GM12878 (cell line): ENCODE measurements around the gene MFAP3L.

Experiments
- ATF7 ChIP-seq: fragments of 450-650 bp; IDR thresholded peaks from 2 replicates; pipeline ENCODE4 v1.6.1; 2016; ENCODE audit warnings: low read depth, mild to moderate bottlenecking
- CEBPB ChIP-seq, 2 experiments: fragments of 150-350 bp in 1 of 2; IDR thresholded peaks; 2 replicates each; pipeline ENCODE4 v1.6.1; 2012 to 2014; ENCODE audit warnings: low read depth in 2 of 2, low read length in 2 of 2, borderline replicate concordance in 1 of 2, inconsistent platforms in 1 of 2
- CTCF ChIP-seq, 3 experiments: IDR thresholded peaks in 2 of 3; conservative IDR thresholded peaks in 1 of 3; 2 replicates each; pipeline ENCODE4 v1.5.1; 2011; ENCODE audit warnings: low read depth in 3 of 3, low read length in 3 of 3, mild to moderate bottlenecking in 3 of 3, control low read depth in 2 of 3, moderate library complexity in 2 of 3, inconsistent platforms in 1 of 3, mixed read lengths in 1 of 3; ENCODE audit not compliant: control insufficient read depth in 2 of 3, insufficient read depth in 1 of 3; ENCODE audit errors: extremely low read depth in 1 of 3
- E2F4 ChIP-seq: IDR thresholded peaks from 2 replicates; pipeline ENCODE4 v1.6.1; 2012; ENCODE audit warnings: low read depth, low read length, improper control_type of control experiment
- EGR1 ChIP-seq, 2 experiments: IDR thresholded peaks; 1 replicate in 1 of 2; 2 replicates in 1 of 2; pipeline ENCODE4 v1.6.1; 2011 to 2012; ENCODE audit warnings: low read depth in 2 of 2, low read length in 2 of 2, borderline replicate concordance in 1 of 2, mild to moderate bottlenecking in 1 of 2, moderate library complexity in 1 of 2
- ELK1 ChIP-seq: IDR thresholded peaks from 2 replicates; pipeline ENCODE4 v1.6.1; 2012; ENCODE audit warnings: low read depth, low read length, improper control_type of control experiment
- EZH2 ChIP-seq: IDR thresholded peaks from 2 replicates; pipeline ENCODE4 v1.6.1; 2012; ENCODE audit warnings: low read depth, mild to moderate bottlenecking, control low read depth, inconsistent platforms, low read length, borderline replicate concordance; ENCODE audit not compliant: control insufficient read depth
- FOXM1 ChIP-seq: IDR thresholded peaks from 2 replicates; pipeline ENCODE4 v1.6.1; 2012; ENCODE audit warnings: low read depth, mild to moderate bottlenecking, inconsistent platforms, low read length, moderate library complexity
- PKNOX1 ChIP-seq: fragments of 450-650 bp; IDR thresholded peaks from 2 replicates; pipeline ENCODE4 v1.6.1; 2016; ENCODE audit warnings: mild to moderate bottlenecking
- RAD21 ChIP-seq: IDR thresholded peaks from 2 replicates; pipeline ENCODE4 v1.6.1; 2011; ENCODE audit warnings: mild to moderate bottlenecking, low read depth, low read length, moderate library complexity; ENCODE audit not compliant: insufficient read depth
- RBBP5 ChIP-seq: fragments of 200-600 bp; sonication (generic); conservative IDR thresholded peaks from 2 replicates; pipeline ENCODE4 v1.6.1; 2016
- ZNF274 ChIP-seq: IDR thresholded peaks from one replicate; pipeline ENCODE4 v1.8.0; 2011; ENCODE audit not compliant: insufficient read length, insufficient read depth

GRCh38 chr4:170001011-170001744 lies 25.0 kb downstream of the MFAP3L start:
- TF ChIP-seq FOXM1 (no peak), RAD21 (no peak), ZNF274 (no peak), RBBP5 (no peak), ATF7 (no peak), CTCF (IDR thresholded peaks at IDR 0.05 in 2 of 3, conservative IDR thresholded peaks at IDR 0.05 in 1 of 3; ENCODE audit: control insufficient read depth in 2 of 3, extremely low read depth in 1 of 3, insufficient read depth in 1 of 3, low read depth in 3 of 3, low read length in 3 of 3) (no peak), PKNOX1 (no peak), ELK1 (no peak), EZH2 (no peak), EGR1 (IDR thresholded peaks at IDR 0.05; ENCODE audit: borderline replicate concordance in 1 of 2, low read depth in 2 of 2, low read length in 2 of 2) (no peak), E2F4 (no peak), CEBPB (IDR thresholded peaks at IDR 0.05; ENCODE audit: borderline replicate concordance in 1 of 2, low read depth in 2 of 2, low read length in 2 of 2) (no peak)
